Muscle of arm (tissue), 12 donors: Measurements from ENCODE around the gene DLGAP1. TPM values are rescaled to one million over a fixed set of nuclear protein-coding genes. Genes with fewer than 3 reads are reported as not detected.

Experiments used
- DNase-seq: peaks from one replicate; pipeline ENCODE4 v3.0.0-alpha.2; 2013
- polyA plus RNA-seq, 12 donors: library from polyadenylated mRNA; unstranded; fragments of 120-200 nt; gene quantifications; one replicate each; pipeline ENCODE4 v1.2.1, GENCODE V29; 2013; ENCODE audit not compliant: insufficient read length in 12 of 12

DLGAP1 gene
- polyA plus RNA-seq, 12 donors: 1.4 to 3.5 (median 2.5) TPM; not detected in 2

GRCh38 chr18:3692691-3693090 is 762.4 kb downstream of the DLGAP1 start:
- no peak for DNase-seq

DNA sequence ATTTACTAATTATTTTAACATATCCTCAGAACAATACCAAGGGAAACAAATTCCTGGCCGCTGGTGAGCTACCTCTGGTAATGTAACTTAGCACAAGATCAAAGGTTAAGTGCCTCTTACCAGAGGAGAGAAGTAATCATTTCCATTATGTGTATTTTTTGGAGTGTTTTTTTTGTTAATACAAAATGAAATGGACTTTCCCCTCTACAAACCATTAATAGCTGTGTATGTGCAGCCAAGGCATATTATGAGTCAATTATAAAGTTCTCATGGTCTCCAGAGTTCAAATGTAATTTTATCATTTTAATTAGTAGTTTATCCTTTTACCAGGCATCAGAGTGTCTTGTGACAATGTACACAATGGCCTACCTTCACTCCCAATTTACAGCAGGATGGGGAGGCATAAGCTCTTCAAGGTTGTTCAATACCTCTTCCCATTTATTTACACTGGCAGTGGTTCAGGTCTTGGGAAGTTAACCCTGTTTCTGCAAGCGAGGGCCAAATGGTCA is 762.9 kb downstream of the DLGAP1 start:
- DNase-seq: no peak

- no peak for DNase-seq
Observed at GRCh38 chr18:3691705-3692104, 763.4 kb downstream of the DLGAP1 start.

DNA sequence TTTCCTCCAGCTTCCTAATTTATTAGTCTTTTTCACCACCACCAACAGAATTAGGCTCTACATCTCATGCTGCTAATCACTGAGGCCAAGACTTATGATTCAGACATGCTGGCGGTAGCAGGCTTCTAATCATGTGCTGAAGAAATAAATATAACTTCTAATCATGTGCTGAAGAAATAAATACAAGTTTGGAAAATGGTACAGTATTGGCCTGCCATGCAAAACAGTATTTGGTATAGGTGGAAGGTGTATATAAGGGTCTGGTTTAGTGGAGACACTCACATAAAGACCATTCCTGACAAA is 764.4 kb downstream of the DLGAP1 start:
- no peak for DNase-seq

GRCh38 chr18:3689986-3690763 is 764.9 kb downstream of the DLGAP1 start:
- DNase-seq: no peak

GRCh38 chr18:3689091-3689490 is 766.0 kb downstream of the DLGAP1 start:
- DNase-seq: no peak

GRCh38 chr18:3688690-3689089 is 766.4 kb downstream of the DLGAP1 start:
- peak; percentile 31 for DNase-seq

GRCh38 chr18:3683483-3683882 is 771.6 kb downstream of the DLGAP1 start:
- no peak for DNase-seq

GRCh38 chr18:3682061-3682460 is 773.0 kb downstream of the DLGAP1 start:
- no peak for DNase-seq

GRCh38 chr18:3679241-3679640 is 775.9 kb downstream of the DLGAP1 start:
- DNase-seq: no peak

GRCh38 chr18:3675994-3676393 is 779.1 kb downstream of the DLGAP1 start:
- DNase-seq: no peak

DNA sequence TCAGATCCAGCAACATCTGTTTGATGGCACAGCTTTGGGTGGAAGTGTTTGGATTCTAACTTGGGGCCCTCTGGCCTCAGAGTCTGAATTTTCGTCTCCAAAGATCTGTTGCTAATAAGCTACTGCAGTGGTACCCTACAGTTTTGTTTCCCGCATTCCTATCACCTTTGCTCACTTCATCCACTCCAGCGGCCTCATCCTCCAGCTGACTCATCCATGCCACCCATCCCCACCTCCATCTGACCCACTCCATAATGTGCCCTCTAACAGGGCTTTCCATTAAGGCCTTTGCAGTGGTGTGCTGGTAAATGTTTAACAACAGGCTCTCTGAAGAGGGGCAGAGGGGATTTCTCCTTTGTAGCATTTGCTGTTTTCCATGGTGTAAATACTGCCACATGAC is 779.7 kb downstream of the DLGAP1 start:
- no peak for DNase-seq

DNA sequence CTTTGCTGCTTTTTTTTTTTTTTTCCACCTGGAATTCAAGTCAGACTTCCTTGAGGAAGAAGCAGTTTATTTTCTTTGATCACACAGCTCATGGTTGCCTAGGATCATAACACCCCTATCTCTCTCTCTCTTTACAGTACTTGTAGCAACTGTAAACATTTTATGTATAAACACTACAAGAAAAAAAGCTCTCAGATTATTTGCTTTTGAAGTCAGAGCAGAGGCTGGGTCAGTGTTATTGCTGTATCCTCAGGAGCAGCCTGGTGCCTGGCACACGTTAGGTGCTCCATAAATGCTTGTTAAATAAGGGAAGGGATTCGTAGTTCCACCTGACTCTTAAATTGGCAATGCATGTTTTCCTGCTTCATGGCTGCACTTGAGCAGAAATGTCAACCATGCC is 783.9 kb downstream of the DLGAP1 start:
- DNase-seq: no peak

DNA sequence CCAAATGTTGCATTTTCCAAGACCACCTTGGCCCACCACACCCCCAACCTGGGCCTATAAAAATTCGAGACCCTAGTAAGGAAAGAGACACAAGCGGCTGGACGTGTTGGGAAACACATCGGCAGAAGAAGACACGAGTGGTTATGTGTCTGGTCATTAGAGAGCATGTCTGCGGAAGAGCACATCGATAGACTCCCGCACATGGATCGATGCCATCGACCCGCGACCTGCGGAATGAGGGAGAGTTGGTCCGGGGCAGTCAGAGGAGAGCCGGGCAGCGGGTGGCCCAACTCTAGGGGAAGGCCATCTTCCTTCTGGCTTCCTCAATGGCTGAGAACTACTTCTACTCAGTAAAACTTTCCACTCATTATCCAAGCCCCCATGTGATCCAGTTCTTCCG is 785.7 kb downstream of the DLGAP1 start:
- DNase-seq: no peak

DNA sequence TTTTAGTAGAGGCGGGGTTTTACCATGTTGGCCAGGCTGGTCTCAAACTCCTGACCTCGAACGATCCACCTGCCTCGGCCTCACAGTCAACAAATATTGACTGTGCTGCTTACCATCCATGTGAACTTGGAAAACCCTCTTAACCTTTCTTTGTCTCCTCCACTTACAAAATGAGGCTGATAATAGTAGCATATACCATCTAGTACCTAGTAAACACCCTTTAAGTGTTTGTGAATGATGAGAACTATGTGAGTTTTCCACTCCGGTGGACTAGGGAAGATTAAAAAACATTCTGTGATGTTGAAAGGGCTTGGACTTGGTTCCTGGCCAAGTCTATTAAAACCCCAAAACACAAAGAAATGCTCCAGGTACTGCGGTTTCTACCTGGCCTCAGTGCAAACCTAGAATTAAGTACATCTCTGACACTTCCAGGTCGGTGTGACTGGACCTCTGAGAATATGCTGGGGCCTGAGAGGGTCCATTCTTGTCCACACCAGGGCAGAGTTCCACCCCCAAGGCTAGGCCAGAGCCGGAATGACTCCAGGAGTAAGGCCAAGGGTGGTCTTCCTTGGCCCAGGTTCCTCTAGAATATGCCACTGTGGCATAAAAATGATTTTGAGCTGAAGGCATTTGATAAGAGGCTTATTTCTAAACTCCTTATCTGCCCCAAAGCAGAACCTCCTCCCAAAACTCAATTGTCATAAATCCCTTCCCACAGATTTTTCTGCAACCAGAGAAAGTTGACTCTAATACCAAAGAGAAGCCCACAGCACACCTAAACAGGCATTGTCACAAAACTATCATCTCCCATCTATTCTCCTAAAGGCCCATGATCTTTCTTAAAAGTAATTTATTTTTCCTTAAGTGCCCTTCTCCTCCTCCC is 787.6 kb downstream of the DLGAP1 start:
- DNase-seq: no peak

DNA sequence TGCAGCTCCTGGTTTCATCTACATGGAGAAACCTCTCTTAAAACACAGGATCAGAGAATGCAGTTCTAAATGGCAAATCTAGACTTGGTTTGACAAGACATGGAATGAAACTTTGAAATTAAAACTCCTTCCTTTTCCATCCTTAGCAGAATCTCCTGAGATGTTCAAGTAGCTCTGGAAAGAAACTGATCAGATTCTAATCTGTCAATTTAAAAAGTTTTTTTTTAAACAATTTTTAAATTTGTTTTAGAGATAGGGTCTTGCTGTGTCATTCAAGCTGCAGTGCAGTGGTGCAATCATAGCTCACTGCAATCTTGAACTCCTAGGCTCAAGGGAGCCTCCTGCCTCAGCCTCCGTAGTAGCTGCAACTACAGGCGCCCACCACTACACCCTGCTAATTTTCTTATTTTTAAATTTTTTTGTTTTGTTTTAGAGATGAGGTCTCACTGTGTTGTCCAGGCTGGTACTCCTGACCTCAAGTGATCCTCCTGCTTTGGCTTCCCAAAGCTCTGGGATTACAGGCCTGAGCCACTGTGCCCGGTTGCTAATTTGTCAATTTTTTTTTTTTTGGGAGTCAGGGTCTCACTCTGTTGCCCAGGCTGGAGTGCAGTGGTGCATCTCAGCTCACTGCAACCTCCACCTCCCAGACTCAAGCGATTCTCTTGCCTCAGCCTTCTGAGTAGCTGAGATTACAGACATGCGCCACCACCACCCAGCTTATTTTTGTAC is 788.4 kb downstream of the DLGAP1 start:
- DNase-seq: no peak

DNA sequence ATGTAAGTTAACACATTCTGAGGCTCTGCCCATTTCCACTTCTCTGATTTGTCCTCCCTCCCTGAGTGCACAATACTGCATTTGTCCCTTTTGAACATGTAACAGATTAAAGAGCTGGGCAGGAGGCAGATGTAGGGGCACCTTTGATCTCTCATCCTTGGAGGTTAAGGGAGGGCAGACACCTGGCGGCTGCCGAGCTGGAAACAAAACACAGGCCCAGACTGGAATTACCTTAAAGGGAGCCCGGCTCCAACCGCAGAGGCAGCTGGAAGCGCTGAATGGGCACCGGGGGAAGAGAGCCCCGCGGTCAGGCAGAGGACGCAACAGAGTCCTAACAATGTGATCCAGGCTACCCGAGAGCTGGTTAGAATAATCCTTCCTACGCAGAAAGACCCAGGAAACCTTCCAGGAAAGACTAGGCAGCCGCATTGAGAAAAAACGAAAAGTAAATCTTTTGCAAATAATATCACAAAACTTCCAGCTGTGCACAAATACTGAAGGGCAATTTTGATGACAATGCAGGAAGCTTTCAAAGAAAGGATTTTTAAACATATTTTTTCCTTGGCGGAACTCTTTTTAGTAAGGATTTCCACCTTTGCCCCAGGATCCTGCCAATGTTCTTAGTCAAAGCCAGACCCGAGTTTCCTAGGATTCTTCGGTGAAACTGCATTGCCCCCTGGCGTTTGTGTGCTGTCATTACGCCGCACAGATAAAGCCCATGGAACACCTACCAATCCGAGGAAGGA is 789.2 kb downstream of the DLGAP1 start:
- DNase-seq: peak; percentile 89

DNA sequence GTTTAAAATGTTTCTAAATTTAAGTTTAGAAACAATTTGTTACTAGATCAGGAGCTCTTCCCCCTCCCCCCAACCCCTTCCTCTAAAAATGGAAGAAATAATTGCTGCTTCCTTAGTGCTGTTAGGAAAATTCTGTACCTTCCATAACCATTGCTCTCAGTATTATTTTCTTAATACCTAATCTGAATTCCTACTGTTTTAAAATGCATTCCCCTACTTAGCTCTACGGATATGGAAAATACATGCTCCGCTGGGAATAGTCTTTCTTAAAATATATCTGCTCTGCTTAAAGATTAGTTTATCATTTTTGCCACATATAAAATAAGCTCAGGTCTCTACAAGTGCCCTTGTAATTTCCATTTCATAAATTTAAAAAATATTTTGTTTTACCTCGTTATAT is 789.9 kb downstream of the DLGAP1 start:
- peak; percentile 23 for DNase-seq

- peak; percentile 22 for DNase-seq
Observed at GRCh38 chr18:3664563-3665178, 790.4 kb downstream of the DLGAP1 start.

GRCh38 chr18:3663870-3664512 is 791.1 kb downstream of the DLGAP1 start:
- no peak for DNase-seq

GRCh38 chr18:3661989-3662388 is 793.1 kb downstream of the DLGAP1 start:
- DNase-seq: no peak
